Smooth muscle cell (in vitro differentiated cells): ENCODE data around the gene ACSL3. TPM values are rescaled to one million over a fixed set of nuclear protein-coding genes. Genes with fewer than 3 reads are reported as not detected.
A peak's percentile ranks its signal among the peaks of the same experiment; 100 is the strongest.

Experiments
- DNase-seq: peaks from one replicate; lab custom pipeline; 2025; ENCODE audit not compliant: unreplicated experiment; lab: John Stamatoyannopoulos, UW
- H2AFZ ChIP-seq: fragments of 200-600 bp; sonication (generic); 2 replicates; pipeline ENCODE4 v1.6.0; 2016; ENCODE audit warnings: antibody characterized with exemption, low read depth, mild to moderate bottlenecking
- H3F3A ChIP-seq: fragments of 200-600 bp; sonication (generic); 2 replicates; pipeline ENCODE4 v1.6.0; 2017; ENCODE audit warnings: antibody characterized with exemption, low read depth
- H3K27ac ChIP-seq: fragments of 200-600 bp; sonication (generic); 2 replicates; pipeline ENCODE4 v1.5.1; 2016; ENCODE audit warnings: low read depth, mild to moderate bottlenecking
- H3K27me3 ChIP-seq: fragments of 200-600 bp; sonication (generic); 2 replicates; pipeline ENCODE4 v1.6.1; 2016; ENCODE audit warnings: low read depth, mild to moderate bottlenecking
- H3K36me3 ChIP-seq: fragments of 200-600 bp; sonication (generic); 2 replicates; pipeline ENCODE4 v1.5.1; 2016; ENCODE audit warnings: low read depth
- H3K4me1 ChIP-seq: fragments of 200-600 bp; sonication (generic); 2 replicates; pipeline ENCODE4 v1.5.1; 2016; ENCODE audit warnings: low read depth
- H3K4me2 ChIP-seq: fragments of 200-600 bp; sonication (generic); 2 replicates; pipeline ENCODE4 v1.6.0; 2016; ENCODE audit warnings: mild to moderate bottlenecking
- H3K4me3 ChIP-seq: fragments of 200-600 bp; sonication (generic); 2 replicates; pipeline ENCODE4 v1.5.1; 2016; ENCODE audit warnings: mild to moderate bottlenecking
- H3K79me2 ChIP-seq: fragments of 200-600 bp; sonication (generic); 2 replicates; pipeline ENCODE4 v1.6.0; 2016; ENCODE audit warnings: low read depth, mild to moderate bottlenecking
- H3K9ac ChIP-seq: fragments of 200-600 bp; sonication (generic); 2 replicates; pipeline ENCODE4 v1.6.0; 2016; ENCODE audit warnings: low read depth
- H3K9me3 ChIP-seq: fragments of 200-600 bp; sonication (generic); replicated peaks from 2 replicates; pipeline ENCODE4 v1.5.1; 2016; ENCODE audit warnings: low read depth
- H4K20me1 ChIP-seq: fragments of 200-600 bp; sonication (generic); 2 replicates; pipeline ENCODE4 v1.6.0; 2016; ENCODE audit warnings: low read depth
- CTCF ChIP-seq: fragments of 200-600 bp; sonication (generic); IDR thresholded peaks from 2 replicates; pipeline ENCODE4 v1.5.1; 2017; ENCODE audit warnings: borderline replicate concordance, mild to moderate bottlenecking, antibody characterized with exemption; ENCODE audit not compliant: insufficient read depth, poor library complexity, severe bottlenecking
- WGBS: methylation state at CpG from one replicate; pipeline ENCODE4 v1.1.7; 2016; ENCODE audit warnings: low lambda C conversion rate; 5-methylcytosine and 5-hydroxymethylcytosine counted together
- polyA plus RNA-seq: library from polyadenylated mRNA; unstranded; fragments of >200 nt; fragmentation: Nextera tagmentation; extraction: Ambion mirVana; gene quantifications from 2 replicates; pipeline ENCODE4 v1.2.1, GENCODE V29; 2016
- total RNA-seq: library from RNA; depleted of rRNA; stranded (reverse); fragments of >200 nt; gene quantifications from 2 replicates; pipeline ENCODE4 v1.2.3, GENCODE V29; 2014

Gene ACSL3
- total and polyA plus RNA-seq, 2 experiments from 2014 or later = 111 to 183 TPM

GRCh38 chr2:222945887-222946286 is 85.1 kb downstream of the ACSL3 start:
- H2AFZ ChIP-seq = no peak overlapping the region
- peaks cover 32% of the 10 kb centered on the region for H3K4me1 ChIP-seq
- peak overlapping the region; percentile 72 for H3K27ac ChIP-seq
- 53% methylated on average over 8 of the region's 8 CpGs for WGBS
- TF ChIP-seq CTCF = no peak
- no peaks in the 10 kb centered on the region for H3K36me3 ChIP-seq
- no peaks in the 10 kb centered on the region for H3K27me3 ChIP-seq
- no peak for DNase-seq
- no peaks in the 10 kb centered on the region for H3F3A ChIP-seq
- H3K79me2 ChIP-seq = no peaks in the 10 kb centered on the region
- peak overlapping the region; percentile 25 for H3K9ac ChIP-seq
- H3K9me3 ChIP-seq = no peaks in the 10 kb centered on the region
- H4K20me1 ChIP-seq = no peaks in the 10 kb centered on the region
- H3K4me2 ChIP-seq = peak overlapping the region; percentile 57
- no peak overlapping the region for H3K4me3 ChIP-seq

DNA sequence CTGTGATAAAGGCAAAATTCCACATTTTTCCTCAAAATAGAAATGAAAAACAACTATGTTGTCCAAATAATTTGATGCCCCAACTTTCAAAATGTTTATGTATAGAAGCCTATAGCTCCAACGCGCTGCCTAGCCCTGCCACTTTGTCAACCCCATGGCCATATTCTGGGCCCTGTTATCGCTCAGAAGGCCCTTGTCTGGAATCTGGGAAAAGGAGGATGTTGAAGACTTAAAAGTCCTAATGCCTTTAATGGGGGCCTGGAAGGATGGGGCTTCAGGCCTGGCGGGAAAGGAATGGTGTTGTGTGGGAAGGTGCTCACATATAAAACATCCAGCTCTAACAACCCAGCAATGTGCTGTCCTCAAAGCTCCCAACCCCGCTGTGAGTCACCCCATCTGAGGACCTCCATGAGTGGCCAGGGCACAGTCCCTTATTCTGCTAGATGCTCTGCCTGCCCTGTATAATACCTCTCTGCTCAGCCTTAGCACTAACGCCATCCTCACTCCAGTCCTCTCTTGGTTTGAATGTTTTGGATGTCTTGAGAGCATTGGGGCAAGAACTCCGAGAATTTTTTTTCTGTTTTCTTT is 86.0 kb downstream of the ACSL3 start:
- no peaks in the 10 kb centered on the region for H3K9me3 ChIP-seq
- H4K20me1 ChIP-seq = no peaks in the 10 kb centered on the region
- peaks cover 5% of the 10 kb centered on the region for H3F3A ChIP-seq
- no peaks in the 10 kb centered on the region for H3K27me3 ChIP-seq
- H2AFZ ChIP-seq = no peak overlapping the region
- peaks cover 31% of the 10 kb centered on the region for H3K4me1 ChIP-seq
- H3K4me3 ChIP-seq = no peak overlapping the region
- no peak for DNase-seq
- 44% methylated on average over 7 of the region's 7 CpGs for WGBS
- H3K36me3 ChIP-seq = no peaks in the 10 kb centered on the region
- no peak for TF ChIP-seq CTCF
- H3K27ac ChIP-seq = peak overlapping the region; percentile 72
- H3K79me2 ChIP-seq = no peaks in the 10 kb centered on the region
- peak overlapping the region; percentile 57 for H3K4me2 ChIP-seq
- peak overlapping the region; percentile 25 for H3K9ac ChIP-seq

- Histone ChIP-seq H3K36me3 (no peaks in the 10 kb centered on the region), H3F3A (peaks cover 5% of the 10 kb centered on the region), H4K20me1 (no peaks in the 10 kb centered on the region), H3K9ac (no peak overlapping the region), H3K4me3 (no peak overlapping the region), H3K4me1 (peaks cover 14% of the 10 kb centered on the region), H2AFZ (no peak overlapping the region), H3K27ac (no peak overlapping the region), H3K9me3 (no peaks in the 10 kb centered on the region), H3K79me2 (no peaks in the 10 kb centered on the region), H3K27me3 (no peaks in the 10 kb centered on the region), H3K4me2 (no peak overlapping the region)
- WGBS = 73% methylated on average over 1 of the region's 1 CpG
- no peak for DNase-seq
- TF ChIP-seq CTCF = no peak
These were observed 88.2 kb downstream of the ACSL3 start for GRCh38 chr2:222949073-222949472.

DNA sequence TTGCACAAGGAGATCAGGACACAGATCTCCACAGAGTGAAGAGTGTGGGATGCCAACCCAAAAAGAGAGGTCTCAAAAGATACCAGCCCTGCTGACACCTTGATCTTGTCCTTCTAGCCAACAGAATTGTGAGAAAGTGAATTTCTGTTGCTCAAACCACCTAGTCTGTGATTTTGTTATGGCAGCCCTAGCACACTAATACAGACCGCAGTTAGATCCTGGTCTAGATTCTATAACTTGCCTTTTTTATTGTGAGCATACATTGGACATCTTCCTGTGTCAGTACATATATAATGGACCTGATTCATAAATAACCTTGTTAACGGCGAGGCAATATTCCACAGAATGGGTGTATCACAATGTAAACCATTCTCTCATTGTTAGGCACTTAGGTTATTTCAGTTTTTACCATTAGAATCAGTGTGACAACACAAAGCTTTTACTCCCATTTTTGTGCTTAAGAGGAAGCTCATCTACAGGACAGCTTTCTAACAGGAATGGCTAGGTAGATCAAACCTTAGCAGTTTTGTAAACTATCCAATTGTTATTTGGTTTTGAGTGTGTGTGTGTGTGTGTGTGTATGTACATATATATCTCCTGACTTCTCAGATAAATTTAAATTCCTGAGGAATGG is 89.0 kb downstream of the ACSL3 start:
- Histone ChIP-seq H3K9ac (no peak overlapping the region), H3K36me3 (no peaks in the 10 kb centered on the region), H3K4me1 (peaks cover 10% of the 10 kb centered on the region), H4K20me1 (no peaks in the 10 kb centered on the region), H3K4me2 (no peak overlapping the region), H3K9me3 (no peaks in the 10 kb centered on the region), H3F3A (peaks cover 5% of the 10 kb centered on the region), H3K27ac (peak overlapping the region; percentile 86), H3K4me3 (no peak overlapping the region), H3K79me2 (no peaks in the 10 kb centered on the region), H2AFZ (no peak overlapping the region), H3K27me3 (no peaks in the 10 kb centered on the region)
- no peak for TF ChIP-seq CTCF
- DNase-seq = no peak
- WGBS = 95% methylated on average over 3 of the region's 3 CpGs
